Stimulated activated CD8-positive, alpha-beta memory T cell treated with anti-CD3 and anti-CD28 coated beads, Interleukin-7, amount 100 ng/mL, for 24 hours (primary cell): Measurements from ENCODE around the gene TMEM63A.

Experiments used
- DNase-seq: peaks from one replicate; pipeline ENCODE4 v3.0.0-alpha.2; 2020; ENCODE audit warnings: low read depth

The TMEM63A gene

GRCh38 chr1:225866061-225866837 lies 15.9 kb downstream of the TMEM63A start:
- DNase-seq: no peak

GRCh38 chr1:225865514-225865913 lies 16.7 kb downstream of the TMEM63A start:
- no peak for DNase-seq

GRCh38 chr1:225863167-225863566 lies 19.0 kb downstream of the TMEM63A start:
- DNase-seq: no peak

- DNase-seq: no peak
These were observed 19.6 kb downstream of the TMEM63A start for GRCh38 chr1:225862581-225862950.

- DNase-seq: no peak
These were observed 20.2 kb downstream of the TMEM63A start for GRCh38 chr1:225861834-225862580.

- no peak for DNase-seq
These were observed 21.2 kb downstream of the TMEM63A start for GRCh38 chr1:225860876-225861441.

- no peak for DNase-seq
These were observed 22.1 kb downstream of the TMEM63A start for GRCh38 chr1:225860107-225860506.

- no peak for DNase-seq
These were observed 23.0 kb downstream of the TMEM63A start for GRCh38 chr1:225859151-225859550.

GRCh38 chr1:225857256-225857655 lies 24.9 kb downstream of the TMEM63A start:
- DNase-seq: no peak

GRCh38 chr1:225855503-225856300 lies 26.5 kb downstream of the TMEM63A start:
- DNase-seq: no peak

- no peak for DNase-seq
These were observed 28.7 kb downstream of the TMEM63A start for GRCh38 chr1:225853441-225853840.

GRCh38 chr1:225852413-225853124 lies 29.6 kb downstream of the TMEM63A start:
- DNase-seq: no peak

GRCh38 chr1:225851805-225852204 lies 30.4 kb downstream of the TMEM63A start:
- no peak for DNase-seq

GRCh38 chr1:225850370-225850769 lies 31.8 kb downstream of the TMEM63A start:
- DNase-seq: no peak

- DNase-seq: no peak
These were observed 32.3 kb downstream of the TMEM63A start for GRCh38 chr1:225849925-225850324.

GRCh38 chr1:225848030-225848955 lies 33.9 kb downstream of the TMEM63A start:
- no peak for DNase-seq

GRCh38 chr1:225847610-225848009 lies 34.6 kb downstream of the TMEM63A start:
- no peak for DNase-seq

- DNase-seq: no peak
These were observed 35.6 kb downstream of the TMEM63A start for GRCh38 chr1:225846331-225847310.

GRCh38 chr1:225845571-225846259 lies 36.5 kb downstream of the TMEM63A start:
- no peak for DNase-seq
